ENCODE results near the gene TNPO1. TPM values are rescaled to one million over a fixed set of nuclear protein-coding genes. Genes with fewer than 3 reads are reported as not detected.

The TNPO1 gene
- total and polyA plus RNA-seq, 2 of the 13 experiments (the other 11 are each of a cell fraction or from before 2014, with no cell fraction given), result 26.7 to 123 TPM

DNA sequence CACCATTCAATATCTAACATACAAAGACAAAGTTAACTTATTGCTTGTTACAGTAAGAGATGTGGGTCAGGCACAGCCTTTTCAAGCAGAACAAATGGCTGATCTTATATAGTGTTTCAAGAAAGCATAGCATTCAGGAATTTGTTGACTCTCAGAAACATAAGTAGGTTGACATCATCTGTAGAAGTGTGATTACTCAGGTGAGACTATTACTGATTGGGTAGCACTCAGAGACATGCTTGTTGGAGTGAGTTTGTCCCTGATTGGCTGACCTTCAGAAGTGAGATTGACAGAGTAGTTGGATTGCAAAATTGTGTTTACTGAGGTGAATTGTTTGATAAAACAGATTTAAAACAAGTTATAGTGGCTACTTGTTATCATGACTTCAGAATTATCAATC lies 30.7 kb upstream of the TNPO1 start (continued):
- TF ChIP-seq, protein P1, sequence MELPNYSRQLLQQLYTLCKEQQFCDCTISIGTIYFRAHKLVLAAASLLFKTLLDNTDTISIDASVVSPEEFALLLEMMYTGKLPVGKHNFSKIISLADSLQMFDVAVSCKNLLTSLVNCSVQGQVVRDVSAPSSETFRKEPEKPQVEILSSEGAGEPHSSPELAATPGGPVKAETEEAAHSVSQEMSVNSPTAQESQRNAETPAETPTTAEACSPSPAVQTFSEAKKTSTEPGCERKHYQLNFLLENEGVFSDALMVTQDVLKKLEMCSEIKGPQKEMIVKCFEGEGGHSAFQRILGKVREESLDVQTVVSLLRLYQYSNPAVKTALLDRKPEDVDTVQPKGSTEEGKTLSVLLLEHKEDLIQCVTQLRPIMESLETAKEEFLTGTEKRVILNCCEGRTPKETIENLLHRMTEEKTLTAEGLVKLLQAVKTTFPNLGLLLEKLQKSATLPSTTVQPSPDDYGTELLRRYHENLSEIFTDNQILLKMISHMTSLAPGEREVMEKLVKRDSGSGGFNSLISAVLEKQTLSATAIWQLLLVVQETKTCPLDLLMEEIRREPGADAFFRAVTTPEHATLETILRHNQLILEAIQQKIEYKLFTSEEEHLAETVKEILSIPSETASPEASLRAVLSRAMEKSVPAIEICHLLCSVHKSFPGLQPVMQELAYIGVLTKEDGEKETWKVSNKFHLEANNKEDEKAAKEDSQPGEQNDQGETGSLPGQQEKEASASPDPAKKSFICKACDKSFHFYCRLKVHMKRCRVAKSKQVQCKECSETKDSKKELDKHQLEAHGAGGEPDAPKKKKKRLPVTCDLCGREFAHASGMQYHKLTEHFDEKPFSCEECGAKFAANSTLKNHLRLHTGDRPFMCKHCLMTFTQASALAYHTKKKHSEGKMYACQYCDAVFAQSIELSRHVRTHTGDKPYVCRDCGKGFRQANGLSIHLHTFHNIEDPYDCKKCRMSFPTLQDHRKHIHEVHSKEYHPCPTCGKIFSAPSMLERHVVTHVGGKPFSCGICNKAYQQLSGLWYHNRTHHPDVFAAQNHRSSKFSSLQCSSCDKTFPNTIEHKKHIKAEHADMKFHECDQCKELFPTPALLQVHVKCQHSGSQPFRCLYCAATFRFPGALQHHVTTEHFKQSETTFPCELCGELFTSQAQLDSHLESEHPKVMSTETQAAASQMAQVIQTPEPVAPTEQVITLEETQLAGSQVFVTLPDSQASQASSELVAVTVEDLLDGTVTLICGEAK (IDR thresholded peaks at IDR 0.05), result no peak
- TF ChIP-seq, protein P1 (CRISPR knock-in tag; IDR thresholded peaks at IDR 0.05), result no peak
- no peak for TF ChIP-seq SRSF4 (IDR thresholded peaks at IDR 0.05; ENCODE audit: low read depth, low read length, poor library complexity, severe bottlenecking)

DNA sequence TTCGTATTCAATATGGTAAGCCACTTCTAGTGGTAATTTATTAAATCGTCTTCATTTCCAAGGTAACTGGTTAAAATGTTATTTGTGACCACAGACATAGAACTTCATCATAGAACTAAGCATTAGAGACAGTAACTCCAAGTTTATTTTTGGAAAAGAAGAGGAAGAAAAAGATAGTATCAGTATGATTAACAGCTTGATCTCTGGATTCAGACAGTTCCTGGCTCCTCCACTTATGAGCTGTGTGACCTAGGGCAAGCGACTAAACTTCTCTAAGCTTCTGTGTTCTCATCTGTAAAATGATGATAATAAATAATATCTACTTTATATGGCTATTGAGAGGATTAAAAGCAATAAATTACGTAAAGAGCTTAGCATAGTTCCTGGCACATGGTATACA lies 29.8 kb upstream of the TNPO1 start:
- intact Hi-C loops (cut with micrococcal nuclease; ENCODE audit: unreplicated experiment), result no loop called here
- no peaks in the 10 kb centered on the region for H3K4me1 ChIP-seq (ENCODE audit: insufficient read depth, low read length)
- BruUV-seq (replicated peaks), result no TSS peak
- no peaks in the 10 kb centered on the region for H3K9me3 ChIP-seq (ENCODE audit: low read length)
- H2AFZ ChIP-seq (ENCODE audit: low read length), result no peak overlapping the region
- no peak overlapping the region for H3K4me3 ChIP-seq (replicated peaks in 1 of 3; ENCODE audit: insufficient read depth in 1 of 3, low read depth in 2 of 3, low read length in 3 of 3)
- DNase-seq (ENCODE audit: low spot score), result no peak
- ATAC-seq, result no peak
- in situ Hi-C loops (cut with HindIII; ENCODE audit: extremely low pct_ligation_motif_present, low pct_unique_long_range_greater_than_20kb), result no loop called here
- WGBS (ENCODE audit: low lambda C conversion rate), result 4% methylated on average over 4 of the region's 4 CpGs
- no peaks in the 10 kb centered on the region for H3K36me3 ChIP-seq (replicated peaks in 1 of 2; ENCODE audit: control insufficient read depth in 1 of 2, insufficient read depth in 2 of 2, low read length in 2 of 2)
- no peak overlapping the region for H3K9ac ChIP-seq (ENCODE audit: insufficient read depth, low read depth, low read length)
- H3K27me3 ChIP-seq (ENCODE audit: control insufficient read depth in 1 of 2, insufficient read depth in 2 of 2, low read length in 2 of 2), result no peaks in the 10 kb centered on the region
- H3K27ac ChIP-seq (ENCODE audit: extremely low read length, insufficient read depth, low read length), result no peak overlapping the region
- POLR2A ChIA-PET, result no interaction called here
- no peaks in the 10 kb centered on the region for H3K79me2 ChIP-seq (ENCODE audit: insufficient read depth, low read length)
- CTCF ChIA-PET (ENCODE audit: low intra/inter-chr PET ratio, low total read pairs), result no interaction called here
- H3K4me2 ChIP-seq (ENCODE audit: low read depth, low read length), result no peak overlapping the region
- no peak for FAIRE-seq
- H4K20me1 ChIP-seq (ENCODE audit: insufficient read depth, low read length), result no peaks in the 10 kb centered on the region
- TF ChIP-seq ZNF30 (CRISPR knock-in tag; IDR thresholded peaks at IDR 0.05) (no peak), ZNF746 (CRISPR knock-in tag; IDR thresholded peaks at IDR 0.05) (no peak), HNF4A (CRISPR knock-in tag; IDR thresholded peaks at IDR 0.05) (no peak), RBAK (CRISPR knock-in tag; IDR thresholded peaks at IDR 0.05) (no peak), KLF11 (CRISPR knock-in tag; IDR thresholded peaks at IDR 0.05) (no peak), ZNF234 (CRISPR knock-in tag; conservative IDR thresholded peaks at IDR 0.05) (no peak), ELF1 (CRISPR knock-in tag; IDR thresholded peaks at IDR 0.05) (no peak)
- TF ChIP-seq, protein P2, sequence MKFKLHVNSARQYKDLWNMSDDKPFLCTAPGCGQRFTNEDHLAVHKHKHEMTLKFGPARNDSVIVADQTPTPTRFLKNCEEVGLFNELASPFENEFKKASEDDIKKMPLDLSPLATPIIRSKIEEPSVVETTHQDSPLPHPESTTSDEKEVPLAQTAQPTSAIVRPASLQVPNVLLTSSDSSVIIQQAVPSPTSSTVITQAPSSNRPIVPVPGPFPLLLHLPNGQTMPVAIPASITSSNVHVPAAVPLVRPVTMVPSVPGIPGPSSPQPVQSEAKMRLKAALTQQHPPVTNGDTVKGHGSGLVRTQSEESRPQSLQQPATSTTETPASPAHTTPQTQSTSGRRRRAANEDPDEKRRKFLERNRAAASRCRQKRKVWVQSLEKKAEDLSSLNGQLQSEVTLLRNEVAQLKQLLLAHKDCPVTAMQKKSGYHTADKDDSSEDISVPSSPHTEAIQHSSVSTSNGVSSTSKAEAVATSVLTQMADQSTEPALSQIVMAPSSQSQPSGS (CRISPR knock-in tag; IDR thresholded peaks at IDR 0.05), result no peak
- TF ChIP-seq, protein P3, sequence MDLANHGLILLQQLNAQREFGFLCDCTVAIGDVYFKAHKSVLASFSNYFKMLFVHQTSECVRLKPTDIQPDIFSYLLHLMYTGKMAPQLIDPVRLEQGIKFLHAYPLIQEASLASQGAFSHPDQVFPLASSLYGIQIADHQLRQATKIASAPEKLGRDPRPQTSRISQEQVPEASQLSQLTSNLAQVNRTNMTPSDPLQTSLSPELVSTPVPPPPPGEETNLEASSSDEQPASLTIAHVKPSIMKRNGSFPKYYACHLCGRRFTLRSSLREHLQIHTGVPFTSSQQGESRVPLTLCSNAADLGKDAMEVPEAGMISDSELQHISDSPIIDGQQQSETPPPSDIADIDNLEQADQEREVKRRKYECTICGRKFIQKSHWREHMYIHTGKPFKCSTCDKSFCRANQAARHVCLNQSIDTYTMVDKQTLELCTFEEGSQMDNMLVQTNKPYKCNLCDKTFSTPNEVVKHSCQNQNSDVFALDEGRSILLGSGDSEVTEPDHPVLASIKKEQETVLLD (CRISPR knock-in tag; IDR thresholded peaks at IDR 0.05; ENCODE audit: low read depth), result no peak
